Measurements from ENCODE around the gene GPD1. TPM values are rescaled to one million over a fixed set of nuclear protein-coding genes. Genes with fewer than 3 reads are reported as not detected.
A peak's percentile ranks its signal among the peaks of the same experiment; 100 is the strongest.

The GPD1 gene
- total RNA-seq, 1 donor from 2014 or later, result not detected

- no peak for TF ChIP-seq CTCF (conservative IDR thresholded peaks at IDR 0.05; ENCODE audit: low read depth, low read length)
- no peak overlapping the region for H3K4me3 ChIP-seq (ENCODE audit: low read depth, low read length)
- no peak for DNase-seq (ENCODE audit: low read depth)
Observed at GRCh38 chr12:50073712-50074111, 30.1 kb upstream of the GPD1 start.

- DNase-seq (ENCODE audit: low read depth), result no peak
- TF ChIP-seq CTCF (conservative IDR thresholded peaks at IDR 0.05; ENCODE audit: low read depth, low read length), result peak; percentile 87
- H3K4me3 ChIP-seq (ENCODE audit: low read depth, low read length), result no peak overlapping the region
Observed at GRCh38 chr12:50074936-50075807, 28.6 kb upstream of the GPD1 start.

- DNase-seq (ENCODE audit: low read depth), result no peak
- TF ChIP-seq CTCF (conservative IDR thresholded peaks at IDR 0.05; ENCODE audit: low read depth, low read length), result no peak
- H3K4me3 ChIP-seq (ENCODE audit: low read depth, low read length), result no peak overlapping the region
Observed at GRCh38 chr12:50075808-50076170, 28.0 kb upstream of the GPD1 start.

GRCh38 chr12:50077099-50077498 lies 26.7 kb upstream of the GPD1 start:
- TF ChIP-seq CTCF (conservative IDR thresholded peaks at IDR 0.05; ENCODE audit: low read depth, low read length), result no peak
- no peak overlapping the region for H3K4me3 ChIP-seq (ENCODE audit: low read depth, low read length)
- no peak for DNase-seq (ENCODE audit: low read depth)

- no peak for TF ChIP-seq CTCF (conservative IDR thresholded peaks at IDR 0.05; ENCODE audit: low read depth, low read length)
- no peak overlapping the region for H3K4me3 ChIP-seq (ENCODE audit: low read depth, low read length)
- no peak for DNase-seq (ENCODE audit: low read depth)
Observed at GRCh38 chr12:50078281-50078680, 25.5 kb upstream of the GPD1 start.

GRCh38 chr12:50079771-50080170 lies 24.0 kb upstream of the GPD1 start:
- H3K4me3 ChIP-seq (ENCODE audit: low read depth, low read length), result no peak overlapping the region
- DNase-seq (ENCODE audit: low read depth), result no peak
- TF ChIP-seq CTCF (conservative IDR thresholded peaks at IDR 0.05; ENCODE audit: low read depth, low read length), result no peak
